ENCODE measurements around the gene WWC2. TPM values are rescaled to one million over a fixed set of nuclear protein-coding genes. Genes with fewer than 3 reads are reported as not detected.
A peak's percentile ranks its signal among the peaks of the same experiment; 100 is the strongest.

Gene WWC2
- total RNA-seq, 1 experiment from 2014 or later: 39.1 TPM

- Histone ChIP-seq H3K4me1 (ENCODE audit: control insufficient read depth in 1 of 2, insufficient read depth in 2 of 2, low read length in 2 of 2) (no peaks in the 10 kb centered on the region), H3K9ac (ENCODE audit: low read length) (no peak overlapping the region), H3K9me2 (ENCODE audit: insufficient read depth) (no peaks in the 10 kb centered on the region), H3K4me3 (replicated peaks in 1 of 2; ENCODE audit: low read depth in 1 of 2, low read length in 2 of 2) (no peak overlapping the region), H3K27me3 (ENCODE audit: insufficient read depth, low read length) (no peaks in the 10 kb centered on the region), H3K79me2 (ENCODE audit: insufficient read depth, low read length) (no peaks in the 10 kb centered on the region), H3K4me2 (ENCODE audit: low read length) (no peak overlapping the region), H3K27ac (ENCODE audit: low read depth, low read length) (no peak overlapping the region), H3K36me3 (ENCODE audit: control insufficient read depth in 1 of 2, insufficient read depth in 2 of 2, low read length in 2 of 2) (peaks cover 11 to 42% of the 10 kb centered on the region in 2 experiments; a peak in 3 of 4 replicates), H2AFZ (ENCODE audit: low read depth, low read length, poor library complexity, severe bottlenecking) (no peak overlapping the region), H4K20me1 (ENCODE audit: insufficient read depth) (no peaks in the 10 kb centered on the region), H3K9me3 (ENCODE audit: control insufficient read depth in 1 of 2, insufficient read depth in 1 of 2, low read depth in 1 of 2, low read length in 2 of 2) (no peaks in the 10 kb centered on the region)
- no peak for TF ChIP-seq JUND (IDR thresholded peaks at IDR 0.05)
- TF ChIP-seq, protein P1, sequence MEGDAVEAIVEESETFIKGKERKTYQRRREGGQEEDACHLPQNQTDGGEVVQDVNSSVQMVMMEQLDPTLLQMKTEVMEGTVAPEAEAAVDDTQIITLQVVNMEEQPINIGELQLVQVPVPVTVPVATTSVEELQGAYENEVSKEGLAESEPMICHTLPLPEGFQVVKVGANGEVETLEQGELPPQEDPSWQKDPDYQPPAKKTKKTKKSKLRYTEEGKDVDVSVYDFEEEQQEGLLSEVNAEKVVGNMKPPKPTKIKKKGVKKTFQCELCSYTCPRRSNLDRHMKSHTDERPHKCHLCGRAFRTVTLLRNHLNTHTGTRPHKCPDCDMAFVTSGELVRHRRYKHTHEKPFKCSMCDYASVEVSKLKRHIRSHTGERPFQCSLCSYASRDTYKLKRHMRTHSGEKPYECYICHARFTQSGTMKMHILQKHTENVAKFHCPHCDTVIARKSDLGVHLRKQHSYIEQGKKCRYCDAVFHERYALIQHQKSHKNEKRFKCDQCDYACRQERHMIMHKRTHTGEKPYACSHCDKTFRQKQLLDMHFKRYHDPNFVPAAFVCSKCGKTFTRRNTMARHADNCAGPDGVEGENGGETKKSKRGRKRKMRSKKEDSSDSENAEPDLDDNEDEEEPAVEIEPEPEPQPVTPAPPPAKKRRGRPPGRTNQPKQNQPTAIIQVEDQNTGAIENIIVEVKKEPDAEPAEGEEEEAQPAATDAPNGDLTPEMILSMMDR (IDR thresholded peaks at IDR 0.05 in 2 of 3, conservative IDR thresholded peaks at IDR 0.05 in 1 of 3; ENCODE audit: borderline replicate concordance in 1 of 3, insufficient read depth in 1 of 3, low read depth in 2 of 3, low read length in 2 of 3): no peak
- no peak for TF ChIP-seq YY1 (IDR thresholded peaks at IDR 0.05; ENCODE audit: extremely low read depth, insufficient replicate concordance, low read depth, low read length)
- no peak for TF ChIP-seq CEBPB (IDR thresholded peaks at IDR 0.05; ENCODE audit: low read depth)
- no peak for TF ChIP-seq EZH2 (IDR thresholded peaks at IDR 0.05)
- no peak for TF ChIP-seq ELF1 (IDR thresholded peaks at IDR 0.05; ENCODE audit: borderline replicate concordance, low read depth)
- TF ChIP-seq EZH2phosphoT487 (IDR thresholded peaks at IDR 0.05; ENCODE audit: borderline replicate concordance): no peak
- TF ChIP-seq, protein P2, sequence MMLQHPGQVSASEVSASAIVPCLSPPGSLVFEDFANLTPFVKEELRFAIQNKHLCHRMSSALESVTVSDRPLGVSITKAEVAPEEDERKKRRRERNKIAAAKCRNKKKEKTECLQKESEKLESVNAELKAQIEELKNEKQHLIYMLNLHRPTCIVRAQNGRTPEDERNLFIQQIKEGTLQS (IDR thresholded peaks at IDR 0.05): no peak
- TF ChIP-seq SP1 (IDR thresholded peaks at IDR 0.05; ENCODE audit: low read depth): no peak
- TF ChIP-seq POLR2AphosphoS5 (IDR thresholded peaks at IDR 0.05; ENCODE audit: low read depth, low read length): no peak
- TF ChIP-seq, protein P3, sequence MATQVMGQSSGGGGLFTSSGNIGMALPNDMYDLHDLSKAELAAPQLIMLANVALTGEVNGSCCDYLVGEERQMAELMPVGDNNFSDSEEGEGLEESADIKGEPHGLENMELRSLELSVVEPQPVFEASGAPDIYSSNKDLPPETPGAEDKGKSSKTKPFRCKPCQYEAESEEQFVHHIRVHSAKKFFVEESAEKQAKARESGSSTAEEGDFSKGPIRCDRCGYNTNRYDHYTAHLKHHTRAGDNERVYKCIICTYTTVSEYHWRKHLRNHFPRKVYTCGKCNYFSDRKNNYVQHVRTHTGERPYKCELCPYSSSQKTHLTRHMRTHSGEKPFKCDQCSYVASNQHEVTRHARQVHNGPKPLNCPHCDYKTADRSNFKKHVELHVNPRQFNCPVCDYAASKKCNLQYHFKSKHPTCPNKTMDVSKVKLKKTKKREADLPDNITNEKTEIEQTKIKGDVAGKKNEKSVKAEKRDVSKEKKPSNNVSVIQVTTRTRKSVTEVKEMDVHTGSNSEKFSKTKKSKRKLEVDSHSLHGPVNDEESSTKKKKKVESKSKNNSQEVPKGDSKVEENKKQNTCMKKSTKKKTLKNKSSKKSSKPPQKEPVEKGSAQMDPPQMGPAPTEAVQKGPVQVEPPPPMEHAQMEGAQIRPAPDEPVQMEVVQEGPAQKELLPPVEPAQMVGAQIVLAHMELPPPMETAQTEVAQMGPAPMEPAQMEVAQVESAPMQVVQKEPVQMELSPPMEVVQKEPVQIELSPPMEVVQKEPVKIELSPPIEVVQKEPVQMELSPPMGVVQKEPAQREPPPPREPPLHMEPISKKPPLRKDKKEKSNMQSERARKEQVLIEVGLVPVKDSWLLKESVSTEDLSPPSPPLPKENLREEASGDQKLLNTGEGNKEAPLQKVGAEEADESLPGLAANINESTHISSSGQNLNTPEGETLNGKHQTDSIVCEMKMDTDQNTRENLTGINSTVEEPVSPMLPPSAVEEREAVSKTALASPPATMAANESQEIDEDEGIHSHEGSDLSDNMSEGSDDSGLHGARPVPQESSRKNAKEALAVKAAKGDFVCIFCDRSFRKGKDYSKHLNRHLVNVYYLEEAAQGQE (IDR thresholded peaks at IDR 0.05; ENCODE audit: low read depth): no peak
- no peak for TF ChIP-seq EGR1 (IDR thresholded peaks at IDR 0.05; ENCODE audit: low read depth)
- CTCF ChIA-PET: no interaction called here
- intact Hi-C loops (cut with micrococcal nuclease): no loop called here
- ATAC-seq (no peak), DNase-seq (ENCODE audit: low read depth, low spot score) (no peak)
- RAD21 ChIA-PET (ENCODE audit: low non-redundant PET in 1 of 2, low total read pairs in 2 of 2, uncharacterized antibody in 2 of 2, unreplicated experiment in 2 of 2): no interaction called here
- POLR2A ChIA-PET: no interaction called here
- TSS peak; percentile 5 for BruUV-seq (replicated peaks)
Measured at GRCh38 chr4:183286590-183287308, 187.7 kb downstream of the WWC2 start.
